T-helper 1 cell treated with Interleukin-12 subunit alpha and Interleukin-12 subunit beta and Interleukin-4 antibody, amounts not matched to agents 30 μg/mL and 1 μg/mL, for 36 hours (primary cell): ENCODE data around the gene PPP6R3.

Experiments
- H3K27ac Mint-ChIP-seq: one replicate; pipeline ENCODE4 v1.8.0; 2021; ENCODE audit warnings: mild to moderate bottlenecking, mixed read lengths
- H3K27me3 Mint-ChIP-seq: one replicate; pipeline ENCODE4 v1.8.0; 2021; ENCODE audit warnings: low read depth, mixed read lengths
- H3K36me3 Mint-ChIP-seq: one replicate; pipeline ENCODE4 v1.8.0; 2021; ENCODE audit warnings: low read depth, mixed read lengths
- H3K4me1 Mint-ChIP-seq: one replicate; pipeline ENCODE4 v1.8.0; 2021; ENCODE audit warnings: low read depth, mixed read lengths
- H3K4me3 Mint-ChIP-seq: one replicate; pipeline ENCODE4 v1.8.0; 2021; ENCODE audit warnings: mild to moderate bottlenecking, moderate library complexity, mixed read lengths
- H3K9me3 Mint-ChIP-seq: one replicate; pipeline ENCODE4 v1.8.0; 2021; ENCODE audit warnings: mixed read lengths

Gene PPP6R3

DNA sequence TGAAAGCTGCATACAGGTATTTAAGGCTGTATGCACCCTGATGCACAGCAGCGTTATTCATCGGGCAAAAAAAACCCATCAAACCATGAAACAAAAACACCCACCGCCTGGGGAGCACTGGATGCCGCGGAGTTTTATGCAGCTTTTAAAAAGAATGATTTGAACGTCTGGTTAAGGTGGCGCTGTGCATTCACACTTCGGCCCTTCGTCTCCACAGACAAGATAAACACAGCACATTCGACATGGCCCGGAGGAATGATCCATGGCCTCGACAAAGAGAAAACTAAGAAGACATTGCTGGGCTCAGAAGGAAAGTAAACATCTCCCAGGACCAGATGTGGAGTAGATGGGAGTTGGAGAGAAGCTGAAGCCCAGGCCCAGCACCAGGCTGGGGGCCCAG is 183.0 kb downstream of the PPP6R3 start:
- Mint-ChIP-seq H3K4me1 (no peaks in the 10 kb centered on the region), H3K9me3 (peaks cover 20% of the 10 kb centered on the region), H3K36me3 (peaks cover 2% of the 10 kb centered on the region), H3K27me3 (peaks cover 14% of the 10 kb centered on the region), H3K27ac (no peak overlapping the region), H3K4me3 (no peak overlapping the region)

DNA sequence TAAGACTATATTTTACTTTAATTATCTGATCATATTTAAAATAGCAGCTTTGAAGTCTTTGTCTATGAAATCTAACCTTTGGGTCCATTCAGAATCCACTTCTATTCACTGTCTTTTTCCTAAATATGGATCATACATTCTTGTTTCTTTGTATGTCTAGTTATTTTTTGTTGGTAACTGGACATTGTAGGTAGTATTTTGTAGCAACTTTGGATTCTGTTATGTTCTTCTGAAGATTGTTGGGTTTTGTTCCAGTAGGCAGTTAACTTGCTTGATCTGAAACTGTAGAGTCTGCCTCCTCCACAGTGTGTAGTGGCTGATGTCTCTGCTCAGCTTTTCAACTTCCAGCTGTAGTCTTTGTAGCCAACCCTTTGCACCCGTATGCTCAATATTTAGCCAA is 186.3 kb downstream of the PPP6R3 start:
- H3K4me3 Mint-ChIP-seq: no peak overlapping the region
- H3K27ac Mint-ChIP-seq: no peak overlapping the region
- no peaks in the 10 kb centered on the region for H3K4me1 Mint-ChIP-seq
- peaks cover 20% of the 10 kb centered on the region for H3K9me3 Mint-ChIP-seq
- H3K27me3 Mint-ChIP-seq: peaks cover 18% of the 10 kb centered on the region
- H3K36me3 Mint-ChIP-seq: peaks cover 2% of the 10 kb centered on the region

DNA sequence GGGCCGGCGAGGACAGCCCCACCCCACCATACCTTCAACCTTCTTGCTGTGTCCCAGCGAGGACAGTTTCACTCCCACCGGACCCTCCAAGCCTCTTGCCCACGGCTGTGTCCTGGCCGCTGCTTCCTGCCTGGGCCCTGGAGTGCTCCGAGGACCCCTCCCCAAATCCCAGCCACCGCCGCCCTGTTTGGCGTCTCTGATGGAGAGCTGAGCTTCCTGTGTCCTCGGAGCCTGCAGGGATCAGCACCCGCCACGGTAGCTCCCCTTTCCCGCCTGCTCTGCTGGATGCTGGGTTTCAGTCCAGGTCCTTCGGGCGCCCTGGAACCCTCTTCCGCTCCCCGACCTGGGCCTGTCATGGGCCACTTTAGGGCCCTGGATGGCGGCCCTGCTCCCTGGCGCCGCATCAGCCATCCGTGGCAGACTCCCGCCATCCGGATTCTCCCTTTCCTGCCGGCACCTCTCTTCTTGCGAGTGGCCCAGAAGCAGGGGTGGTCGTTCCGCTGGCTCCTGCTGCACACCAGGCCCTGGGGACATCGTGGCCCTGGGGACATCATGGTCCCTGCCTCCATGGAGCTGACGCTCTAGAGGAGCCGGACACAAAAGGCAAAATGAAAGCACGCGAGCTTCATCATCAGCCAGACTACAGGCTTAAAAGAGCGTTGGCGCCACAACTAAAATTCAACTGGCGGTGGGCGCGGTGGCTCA is 189.5 kb downstream of the PPP6R3 start:
- peaks cover 18% of the 10 kb centered on the region for H3K27me3 Mint-ChIP-seq
- H3K9me3 Mint-ChIP-seq: peaks cover 16% of the 10 kb centered on the region
- H3K27ac Mint-ChIP-seq: no peak overlapping the region
- no peak overlapping the region for H3K4me3 Mint-ChIP-seq
- H3K36me3 Mint-ChIP-seq: peaks cover 2% of the 10 kb centered on the region
- no peaks in the 10 kb centered on the region for H3K4me1 Mint-ChIP-seq

DNA sequence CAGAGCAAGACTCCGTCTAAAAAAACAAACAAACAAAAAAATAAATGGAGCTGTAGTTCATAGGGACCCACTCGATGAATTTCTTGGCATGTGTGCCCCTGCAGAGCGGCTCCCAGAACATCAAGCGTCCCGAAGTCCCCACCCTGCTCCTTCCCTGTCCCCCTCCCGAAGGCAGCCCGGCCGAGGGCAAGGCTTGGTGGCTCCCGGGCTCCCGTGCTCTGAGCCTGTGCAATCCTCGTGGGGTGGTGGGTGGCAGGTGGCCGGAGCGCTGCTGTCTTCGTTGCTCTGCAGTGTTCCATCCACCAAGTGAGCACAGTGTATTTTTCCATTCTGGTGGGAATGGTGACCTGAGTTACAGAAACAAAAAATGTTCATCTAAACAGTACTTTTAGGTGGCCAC is 190.2 kb downstream of the PPP6R3 start:
- H3K36me3 Mint-ChIP-seq: peaks cover 2% of the 10 kb centered on the region
- H3K27ac Mint-ChIP-seq: no peak overlapping the region
- H3K4me3 Mint-ChIP-seq: no peak overlapping the region
- peaks cover 16% of the 10 kb centered on the region for H3K9me3 Mint-ChIP-seq
- no peaks in the 10 kb centered on the region for H3K4me1 Mint-ChIP-seq
- H3K27me3 Mint-ChIP-seq: peaks cover 18% of the 10 kb centered on the region

DNA sequence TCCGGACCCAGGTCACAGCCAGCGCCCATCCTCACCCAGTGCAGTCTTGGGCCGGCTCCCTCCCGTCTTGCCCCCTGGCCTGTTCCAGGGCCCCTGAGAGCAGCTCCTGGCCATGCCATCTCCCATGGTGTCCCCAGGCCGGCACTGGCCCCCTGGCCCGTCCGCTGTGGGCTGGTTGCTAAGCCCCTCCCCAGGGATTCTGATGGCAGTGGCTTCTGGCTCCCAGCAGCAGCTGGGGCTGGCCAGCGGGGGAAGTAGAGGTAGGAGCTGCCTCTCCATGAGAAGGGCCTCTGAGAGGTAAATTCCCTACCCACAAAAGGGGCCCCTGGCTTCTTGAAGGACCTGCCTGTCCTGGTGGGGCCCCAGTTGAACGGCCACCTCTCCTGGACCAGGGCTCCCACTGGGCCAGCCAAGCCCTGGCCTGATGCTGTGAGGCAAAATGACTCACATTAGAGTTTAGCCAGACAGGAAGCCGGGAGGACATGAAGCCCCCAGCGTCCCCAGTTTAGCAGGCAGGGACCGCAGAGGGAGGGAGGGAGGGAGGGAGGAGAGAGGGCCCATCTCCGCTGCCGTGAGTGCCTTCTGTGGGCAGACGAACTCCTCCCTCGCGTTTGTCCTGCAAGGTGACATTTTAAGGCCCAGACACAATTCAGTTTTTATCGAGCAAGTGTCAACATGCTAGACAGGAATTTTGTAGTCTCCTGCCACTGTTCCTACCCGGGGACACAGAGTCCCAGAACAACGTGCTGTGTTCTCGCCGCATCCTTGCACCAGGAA is 190.8 kb downstream of the PPP6R3 start:
- Mint-ChIP-seq H3K36me3 (peaks cover 2% of the 10 kb centered on the region), H3K9me3 (peaks cover 11% of the 10 kb centered on the region), H3K27ac (no peak overlapping the region), H3K4me1 (no peaks in the 10 kb centered on the region), H3K4me3 (no peak overlapping the region), H3K27me3 (peaks cover 15% of the 10 kb centered on the region)

DNA sequence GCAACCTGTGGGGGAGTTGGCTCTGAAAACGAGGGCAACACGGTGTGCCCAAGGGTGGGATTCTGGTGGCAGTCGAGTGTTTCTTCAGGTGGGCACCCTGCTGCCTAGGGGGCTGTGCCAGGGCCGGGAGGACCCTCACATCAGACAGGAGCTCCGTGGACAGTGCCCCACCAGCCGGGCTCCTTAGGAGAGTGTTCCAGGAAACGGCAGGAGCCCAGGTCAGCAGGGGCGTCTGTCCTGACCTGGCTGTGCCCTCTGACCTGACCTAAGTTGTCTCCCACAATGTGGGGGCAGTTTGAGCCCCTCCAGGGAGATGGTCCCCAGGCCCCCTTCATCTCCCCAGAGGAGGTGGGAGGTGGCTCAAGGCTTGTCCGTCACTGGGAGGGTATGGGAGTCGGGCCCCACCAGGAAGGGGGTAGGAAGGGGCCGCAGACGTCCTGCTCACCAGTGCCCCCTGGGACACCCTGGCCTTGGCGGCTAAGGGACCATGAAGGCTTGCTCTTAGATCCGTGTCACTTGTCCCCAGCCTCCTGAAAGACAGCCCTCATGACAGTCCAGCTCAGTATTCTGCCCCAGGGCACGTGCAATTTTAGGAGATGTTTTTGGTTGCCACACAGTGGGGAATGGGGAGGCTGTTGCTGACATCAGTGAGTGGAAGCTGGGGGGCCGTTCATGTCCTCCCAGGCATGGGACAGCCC is 191.6 kb downstream of the PPP6R3 start:
- Mint-ChIP-seq H3K27me3 (peaks cover 10% of the 10 kb centered on the region), H3K9me3 (peaks cover 5% of the 10 kb centered on the region), H3K27ac (no peak overlapping the region), H3K4me1 (no peaks in the 10 kb centered on the region), H3K4me3 (no peak overlapping the region), H3K36me3 (peaks cover 2% of the 10 kb centered on the region)

DNA sequence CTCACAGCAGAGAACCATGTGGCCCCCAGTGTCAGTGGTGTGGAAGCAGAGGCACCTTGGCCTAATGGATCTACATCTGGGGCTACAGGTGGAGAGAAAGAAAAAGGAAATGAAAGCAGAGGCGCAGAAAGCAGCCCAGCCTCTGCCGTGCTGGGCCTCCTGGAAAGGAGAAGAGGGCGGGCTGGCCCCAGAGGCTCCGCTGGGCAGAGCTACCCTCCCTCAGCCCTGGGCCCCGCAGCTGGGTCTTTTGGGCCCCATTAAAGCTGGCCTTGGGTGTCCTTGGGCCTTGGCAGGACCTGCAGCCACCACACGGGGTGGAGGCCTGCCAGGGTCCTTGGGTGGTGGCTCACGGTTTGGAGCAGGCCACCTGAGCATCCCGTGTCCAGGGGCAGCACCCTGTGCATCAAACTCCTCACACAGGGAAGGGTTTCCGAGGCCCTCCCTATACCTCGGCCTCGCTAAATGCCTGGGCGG is 192.2 kb downstream of the PPP6R3 start:
- no peaks in the 10 kb centered on the region for H3K36me3 Mint-ChIP-seq
- H3K4me1 Mint-ChIP-seq: no peaks in the 10 kb centered on the region
- H3K4me3 Mint-ChIP-seq: no peak overlapping the region
- no peak overlapping the region for H3K27ac Mint-ChIP-seq
- H3K9me3 Mint-ChIP-seq: no peaks in the 10 kb centered on the region
- peaks cover 5% of the 10 kb centered on the region for H3K27me3 Mint-ChIP-seq

DNA sequence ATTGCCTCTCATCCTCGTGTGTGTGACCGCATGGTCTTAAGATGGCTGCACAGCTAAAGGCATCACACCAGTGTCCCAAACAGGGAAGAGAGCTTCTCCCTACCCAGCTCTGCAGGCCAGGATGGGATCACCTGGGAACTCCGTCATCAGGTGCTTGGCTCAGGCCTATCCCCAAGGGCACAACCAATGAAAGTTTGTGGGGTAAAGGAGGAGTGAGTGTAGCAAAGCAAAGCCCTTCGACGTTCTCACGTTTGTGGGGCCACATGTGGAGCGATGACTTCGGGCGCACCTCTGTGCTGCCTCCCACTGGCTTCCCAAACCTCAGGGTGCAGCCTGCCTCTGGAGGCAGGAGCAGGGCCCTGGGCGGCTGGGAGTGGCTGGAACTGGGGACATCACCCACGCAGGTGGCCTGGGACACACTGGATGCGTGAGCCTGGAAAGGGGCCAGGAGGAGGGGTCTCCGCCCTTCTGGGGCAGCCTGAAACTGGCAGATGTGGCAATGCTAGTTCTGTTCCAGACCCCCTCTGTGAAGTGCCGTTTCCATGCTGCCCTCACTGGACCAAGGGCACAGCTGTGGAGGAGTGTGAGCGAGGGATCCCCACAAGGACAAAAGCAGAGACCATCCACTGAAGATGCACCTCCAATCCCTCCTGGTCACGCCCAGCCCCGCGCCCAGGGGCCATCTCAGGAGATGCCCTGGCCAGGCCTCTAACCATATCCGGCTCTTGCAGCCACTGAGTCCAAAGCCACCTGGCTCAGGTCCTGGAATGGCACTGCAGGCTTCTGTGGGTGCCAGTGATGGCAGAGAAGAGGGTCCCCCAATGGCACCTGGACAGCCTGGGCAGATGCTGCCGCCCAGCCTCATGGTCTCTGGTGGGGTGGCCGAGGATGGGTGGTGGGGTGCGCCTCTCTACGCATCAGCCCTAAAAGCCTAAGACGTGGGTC is 193.2 kb downstream of the PPP6R3 start:
- H3K9me3 Mint-ChIP-seq: no peaks in the 10 kb centered on the region
- H3K4me3 Mint-ChIP-seq: no peak overlapping the region
- no peaks in the 10 kb centered on the region for H3K4me1 Mint-ChIP-seq

DNA sequence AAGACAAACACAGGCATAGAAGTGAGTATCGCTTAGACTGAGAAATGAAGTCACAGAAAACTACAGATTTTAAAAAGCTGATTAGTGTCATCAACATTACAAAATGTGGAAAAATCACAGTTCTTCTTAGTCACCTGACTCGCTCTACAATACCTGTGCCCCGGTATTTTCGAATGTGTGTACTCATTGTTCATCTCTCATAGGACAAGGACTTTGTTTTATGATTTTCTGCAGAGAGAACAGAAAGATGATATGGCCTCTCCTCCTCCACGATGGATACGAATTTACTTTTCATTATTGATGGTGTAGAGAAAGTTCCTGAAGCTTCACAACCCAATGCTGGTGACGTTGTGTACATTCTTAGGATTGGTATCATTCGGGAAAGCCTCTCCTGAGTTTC is 194.4 kb downstream of the PPP6R3 start:
- H3K36me3 Mint-ChIP-seq: no peaks in the 10 kb centered on the region
- no peak overlapping the region for H3K27ac Mint-ChIP-seq
- no peak overlapping the region for H3K4me3 Mint-ChIP-seq
- no peaks in the 10 kb centered on the region for H3K9me3 Mint-ChIP-seq
- no peaks in the 10 kb centered on the region for H3K27me3 Mint-ChIP-seq
- H3K4me1 Mint-ChIP-seq: no peaks in the 10 kb centered on the region

More for the DNA sequence above, 193.2 kb downstream of the PPP6R3 start:
- H3K27me3 Mint-ChIP-seq: peaks cover 5% of the 10 kb centered on the region
- H3K36me3 Mint-ChIP-seq: no peaks in the 10 kb centered on the region
- no peak overlapping the region for H3K27ac Mint-ChIP-seq

DNA sequence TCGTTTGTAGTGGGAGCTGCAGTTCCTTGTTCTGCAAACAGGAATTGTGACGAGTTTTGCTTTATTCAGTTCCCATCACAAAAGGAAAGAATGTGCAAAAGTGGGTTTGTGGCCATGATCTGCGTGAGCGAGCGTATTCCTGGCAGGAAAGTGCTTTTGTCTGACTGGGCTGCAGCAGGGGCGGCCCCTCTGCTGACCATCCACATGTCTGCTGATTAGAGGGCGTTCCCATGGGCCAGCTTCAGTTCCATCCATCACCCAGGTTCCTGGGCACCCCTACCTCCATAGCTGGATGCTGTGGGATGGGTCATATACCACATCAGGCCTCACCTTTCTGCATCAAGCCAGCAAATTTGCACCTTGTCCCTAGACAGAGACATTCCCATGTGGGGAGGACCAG is 194.9 kb downstream of the PPP6R3 start:
- Mint-ChIP-seq H3K27ac (no peak overlapping the region), H3K4me1 (no peaks in the 10 kb centered on the region), H3K36me3 (no peaks in the 10 kb centered on the region), H3K27me3 (no peaks in the 10 kb centered on the region), H3K9me3 (no peaks in the 10 kb centered on the region), H3K4me3 (no peak overlapping the region)

DNA sequence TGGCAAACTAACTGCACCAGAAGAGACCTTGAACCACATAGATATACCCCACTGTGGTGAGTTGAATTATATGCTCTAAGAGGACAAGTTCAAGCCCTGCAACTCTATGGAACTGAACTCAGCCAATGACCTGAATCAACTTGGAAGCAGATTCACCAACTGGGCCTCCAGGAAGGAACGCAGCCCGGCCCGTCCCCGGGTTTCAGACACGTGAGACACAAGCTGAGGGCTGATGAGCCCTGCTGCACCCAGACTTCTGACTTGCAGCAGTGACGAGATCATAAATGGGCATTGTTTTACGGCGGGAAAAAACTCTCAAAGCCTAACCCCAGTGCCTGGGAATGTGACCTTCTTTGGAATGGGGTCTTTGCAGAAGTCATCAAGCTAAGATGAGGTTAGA is 195.3 kb downstream of the PPP6R3 start:
- no peak overlapping the region for H3K4me3 Mint-ChIP-seq
- H3K9me3 Mint-ChIP-seq: no peaks in the 10 kb centered on the region
- no peaks in the 10 kb centered on the region for H3K27me3 Mint-ChIP-seq
- H3K36me3 Mint-ChIP-seq: no peaks in the 10 kb centered on the region
- no peaks in the 10 kb centered on the region for H3K4me1 Mint-ChIP-seq
- no peak overlapping the region for H3K27ac Mint-ChIP-seq

DNA sequence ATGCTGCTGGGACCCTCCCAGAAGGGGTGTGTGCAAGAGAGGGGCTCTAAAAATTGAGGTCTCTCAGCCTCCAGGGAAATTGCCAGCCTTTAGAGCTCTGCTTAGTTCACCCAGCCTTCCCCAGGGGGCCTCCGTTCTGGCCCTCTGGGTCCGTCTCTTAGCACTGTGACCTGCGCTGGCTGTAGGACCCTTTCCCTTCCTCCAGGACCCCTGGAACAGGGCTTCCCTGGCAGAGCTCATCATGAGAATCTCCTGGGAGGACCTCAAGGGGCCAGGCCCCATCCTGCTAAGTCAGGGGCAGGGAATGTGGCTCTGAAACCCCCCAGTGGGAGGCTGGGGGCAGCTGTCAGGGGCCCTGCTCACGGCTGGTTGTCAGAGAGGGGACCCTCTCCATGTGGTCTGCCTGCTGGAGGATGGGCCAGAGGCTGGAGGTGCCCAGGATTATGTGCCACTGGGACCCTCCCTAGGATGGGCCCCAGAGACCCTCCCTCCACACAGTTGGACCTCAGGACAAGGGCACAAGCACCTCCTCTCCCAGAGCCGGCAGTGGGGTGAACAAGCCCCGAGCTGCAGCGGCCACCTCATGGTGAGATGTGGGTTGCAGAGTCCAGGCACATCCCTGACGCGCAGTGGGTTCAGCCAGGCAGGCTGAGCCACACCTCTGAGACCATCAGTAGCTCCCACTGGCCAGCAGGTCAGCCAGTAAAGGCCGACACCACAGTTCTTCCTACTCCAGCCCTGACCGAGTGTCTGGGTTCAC is 196.6 kb downstream of the PPP6R3 start:
- H3K27me3 Mint-ChIP-seq: no peaks in the 10 kb centered on the region

DNA sequence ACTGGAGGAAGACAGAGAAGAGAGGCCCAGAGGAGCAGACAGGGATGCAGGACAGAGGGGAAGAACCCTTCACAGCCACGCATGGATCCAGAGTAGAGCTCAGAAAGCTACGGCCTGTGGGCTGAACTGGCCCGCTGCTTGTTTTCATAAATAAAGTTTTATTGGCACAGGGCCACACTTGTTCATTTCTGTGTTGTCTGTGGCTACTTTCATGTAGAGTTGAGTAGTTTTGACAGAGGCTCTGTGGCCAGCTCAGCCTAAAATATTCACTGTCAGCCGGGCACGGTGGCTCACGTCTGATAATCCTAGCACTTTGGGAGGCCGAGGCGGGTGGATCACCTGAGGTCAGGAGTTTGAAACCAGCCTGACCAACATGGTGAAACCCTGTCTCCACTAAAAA is 197.5 kb downstream of the PPP6R3 start:
- H3K27me3 Mint-ChIP-seq: no peaks in the 10 kb centered on the region
- H3K4me3 Mint-ChIP-seq: no peak overlapping the region
- no peaks in the 10 kb centered on the region for H3K36me3 Mint-ChIP-seq
- no peaks in the 10 kb centered on the region for H3K9me3 Mint-ChIP-seq
- no peaks in the 10 kb centered on the region for H3K4me1 Mint-ChIP-seq
- no peak overlapping the region for H3K27ac Mint-ChIP-seq

More for the DNA sequence above, 196.6 kb downstream of the PPP6R3 start:
- no peak overlapping the region for H3K27ac Mint-ChIP-seq
- H3K36me3 Mint-ChIP-seq: no peaks in the 10 kb centered on the region
- H3K9me3 Mint-ChIP-seq: no peaks in the 10 kb centered on the region
- H3K4me1 Mint-ChIP-seq: no peaks in the 10 kb centered on the region
- H3K4me3 Mint-ChIP-seq: no peak overlapping the region
